Urinary bladder (tissue), 4 donors: Measurements from ENCODE around the gene KLHDC2. TPM values are rescaled to one million over a fixed set of nuclear protein-coding genes. Genes with fewer than 3 reads are reported as not detected.

ENCODE experiments used
- DNase-seq: peaks from one replicate; pipeline ENCODE4 v3.0.0-alpha.2; 2015; ENCODE audit errors: extremely low spot score
- H3K27ac ChIP-seq: one replicate; pipeline ENCODE4 v1.5.1; 2013; ENCODE audit warnings: low read depth, mild to moderate bottlenecking, moderate library complexity
- H3K36me3 ChIP-seq: one replicate; pipeline ENCODE4 v1.6.1; 2013; ENCODE audit warnings: mild to moderate bottlenecking, moderate library complexity; ENCODE audit not compliant: insufficient read depth
- H3K4me1 ChIP-seq: one replicate; pipeline ENCODE4 v1.6.1; 2013; ENCODE audit warnings: mild to moderate bottlenecking, moderate library complexity; ENCODE audit not compliant: insufficient read depth
- H3K4me3 ChIP-seq: one replicate; pipeline ENCODE4 v1.5.1; 2013; ENCODE audit warnings: low read depth, low read length
- WGBS: extraction: QIAGEN DNeasy Blood & Tissue Kit; methylation state at CpG from one replicate; pipeline ENCODE4 v1.1.7; 2013; 5-methylcytosine and 5-hydroxymethylcytosine counted together
- polyA plus RNA-seq: library from polyadenylated mRNA; stranded (reverse); fragments of 200-250 nt; gene quantifications from one replicate; pipeline ENCODE4 v1.2.3, GENCODE V29; 2013
- total RNA-seq: library from RNA; depleted of rRNA; stranded (reverse); fragments of >200 nt; gene quantifications from one replicate; pipeline ENCODE4 v1.2.3, GENCODE V29; 2014
- donor health status: healthy with polysubstance abuse.
- donor health status: healthy.

The KLHDC2 gene
- total and polyA plus RNA-seq, 2 donors, result 82.2 to 127 TPM

DNA sequence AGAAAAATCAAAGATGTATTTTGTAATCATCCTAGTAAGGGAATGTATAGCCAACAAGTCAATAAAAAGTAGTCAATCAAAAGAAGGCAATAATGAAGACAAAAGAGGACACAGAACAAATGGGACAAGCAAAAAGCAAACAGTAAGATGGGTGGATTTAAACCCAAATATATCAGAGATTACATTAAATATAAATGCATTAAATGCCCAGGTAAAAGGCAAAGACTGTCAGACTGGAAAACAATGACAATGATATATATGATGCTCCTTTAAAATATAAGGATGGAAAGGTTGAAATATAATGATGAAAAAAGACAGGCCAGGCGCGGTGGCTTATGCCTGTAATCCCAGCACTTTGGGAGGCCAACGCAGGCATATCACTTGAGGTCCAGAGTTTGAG, 48.9 kb downstream of the KLHDC2 start:
- Histone ChIP-seq H3K4me1 (no peaks in the 10 kb centered on the region), H3K27ac (no peak overlapping the region), H3K36me3 (peaks cover 3% of the 10 kb centered on the region), H3K4me3 (no peak overlapping the region)
- DNase-seq, result no peak
- 97% methylated on average over 3 of the region's 3 CpGs for WGBS

DNA sequence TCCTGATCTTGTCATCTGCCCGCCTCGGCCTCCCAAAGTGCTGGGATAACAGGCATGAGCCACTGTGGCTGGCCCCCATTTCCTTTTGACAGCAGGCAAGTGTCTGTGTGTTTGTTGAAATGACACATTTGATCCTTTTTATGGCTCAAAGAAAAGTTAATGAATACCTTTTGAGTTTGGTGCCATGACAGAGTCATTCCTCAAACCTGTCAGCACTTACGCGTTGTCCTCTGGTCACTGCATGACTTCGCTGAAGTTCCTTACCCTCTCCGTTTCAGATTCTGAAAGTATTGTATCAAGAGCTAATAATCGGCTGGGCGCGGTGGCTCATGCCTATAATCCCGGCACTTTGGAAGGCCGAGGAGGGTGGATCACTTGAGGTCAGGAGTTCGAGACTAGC, 52.2 kb downstream of the KLHDC2 start:
- Histone ChIP-seq H3K4me1 (no peaks in the 10 kb centered on the region), H3K36me3 (peaks cover 6% of the 10 kb centered on the region), H3K27ac (no peak overlapping the region), H3K4me3 (no peak overlapping the region)
- 97% methylated on average over 12 of the region's 12 CpGs for WGBS
- DNase-seq, result no peak

GRCh38 chr14:49828640-49829039, 60.7 kb downstream of the KLHDC2 start:
- Histone ChIP-seq H3K27ac (no peak overlapping the region), H3K36me3 (peaks cover 7% of the 10 kb centered on the region), H3K4me1 (no peaks in the 10 kb centered on the region), H3K4me3 (no peak overlapping the region)
- 88% methylated on average over 2 of the region's 2 CpGs for WGBS
- DNase-seq, result no peak

Other genes starting within 250 kb of the KLHDC2 start
- gene RPS29, start 181.8 kb upstream of the KLHDC2 start, total RNA-seq, result 1,469 TPM
- 2,986 TPM for gene RPS29, start 181.8 kb upstream of the KLHDC2 start, polyA plus RNA-seq
- 19.2 TPM for gene LRR1, start 169.2 kb upstream of the KLHDC2 start, total RNA-seq
- gene LRR1, start 169.2 kb upstream of the KLHDC2 start, polyA plus RNA-seq, result 8.6 TPM
- 122 TPM for gene RPL36AL, start 147.5 kb upstream of the KLHDC2 start, total RNA-seq
- 349 TPM for gene RPL36AL, start 147.5 kb upstream of the KLHDC2 start, polyA plus RNA-seq
- gene MGAT2, start 147.4 kb upstream of the KLHDC2 start, total RNA-seq, result 43.5 TPM
- gene MGAT2, start 147.4 kb upstream of the KLHDC2 start, polyA plus RNA-seq, result 20.5 TPM
- gene DNAAF2, start 132.9 kb upstream of the KLHDC2 start, total RNA-seq, result 9.1 TPM
- gene DNAAF2, start 132.9 kb upstream of the KLHDC2 start, polyA plus RNA-seq, result 6.4 TPM
- 25.5 TPM for gene POLE2, start 79.9 kb upstream of the KLHDC2 start, total RNA-seq
- 3.2 TPM for gene POLE2, start 79.9 kb upstream of the KLHDC2 start, polyA plus RNA-seq
- 21.6 TPM for gene KLHDC1, start 75.0 kb upstream of the KLHDC2 start, total RNA-seq
- 4.2 TPM for gene KLHDC1, start 75.0 kb upstream of the KLHDC2 start, polyA plus RNA-seq
- gene NEMF, start 84.6 kb downstream of the KLHDC2 start, total RNA-seq, result 171 TPM
- gene NEMF, start 84.6 kb downstream of the KLHDC2 start, polyA plus RNA-seq, result 32.2 TPM
- gene ARF6, start 124.9 kb downstream of the KLHDC2 start, total RNA-seq, result 49.1 TPM
- 36.9 TPM for gene ARF6, start 124.9 kb downstream of the KLHDC2 start, polyA plus RNA-seq